Kasumi-1 (cell line): ENCODE data around the gene HACD4.

Source experiments
- DNase-seq, 2 experiments: peaks; one replicate each; lab custom pipeline; 2025; lab: John Stamatoyannopoulos, UW

The HACD4 gene

DNA sequence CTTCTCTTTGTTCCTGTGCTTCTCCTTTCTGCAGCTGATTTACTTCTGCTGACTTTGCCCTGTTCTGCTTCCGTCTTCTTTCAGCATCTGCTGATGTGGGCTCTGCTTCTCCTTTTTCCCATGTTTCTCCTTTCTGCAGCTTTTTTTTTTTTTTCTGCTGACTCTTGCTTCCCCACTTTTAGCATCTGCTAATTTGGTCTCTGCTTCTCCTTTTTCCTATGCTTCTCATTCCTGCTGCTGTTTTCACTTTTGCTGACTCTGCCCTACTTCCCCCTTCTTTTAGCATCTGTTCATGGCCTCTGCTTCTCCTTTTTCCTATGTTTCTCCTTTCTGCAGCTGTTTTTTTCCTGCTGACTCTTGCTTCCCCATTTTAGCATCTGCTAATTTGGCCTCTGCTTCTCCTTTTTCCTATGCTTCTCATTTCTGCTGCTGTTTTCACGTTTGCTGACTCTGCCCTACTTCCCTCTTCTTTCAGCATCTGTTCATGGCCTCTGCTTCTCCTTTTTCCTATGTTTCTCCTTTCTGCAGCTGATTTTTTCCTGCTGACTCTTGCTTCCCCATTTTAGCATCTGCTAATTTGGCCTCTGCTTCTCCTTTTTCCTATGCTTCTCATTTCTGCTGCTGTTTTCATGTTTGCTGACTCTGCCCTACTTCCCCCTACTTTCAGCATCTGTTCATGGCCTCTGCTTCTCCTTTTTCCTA is 58.0 kb downstream of the HACD4 start:
- peak; percentile 34 to 67 for DNase-seq

DNA sequence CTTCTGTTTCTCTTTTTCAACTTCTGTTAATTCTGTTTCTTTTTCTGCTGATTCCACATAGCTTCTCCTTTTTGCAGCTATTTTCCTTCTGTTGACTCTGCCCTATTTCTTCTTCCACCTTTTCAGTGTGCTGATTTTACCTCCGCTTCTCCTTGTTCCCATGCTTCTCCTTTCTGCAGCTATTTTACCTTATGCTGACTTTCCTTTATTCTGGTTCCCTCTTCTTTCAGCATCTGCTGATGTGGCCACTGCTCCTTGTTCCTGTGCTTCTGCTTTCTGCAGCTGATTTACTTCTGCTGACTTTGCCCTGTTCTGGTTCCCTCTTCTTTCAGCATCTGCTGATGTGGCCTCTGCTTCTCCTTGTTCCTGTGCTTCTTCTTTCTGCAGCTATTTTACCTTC is 58.8 kb downstream of the HACD4 start:
- DNase-seq = no peak

DNA sequence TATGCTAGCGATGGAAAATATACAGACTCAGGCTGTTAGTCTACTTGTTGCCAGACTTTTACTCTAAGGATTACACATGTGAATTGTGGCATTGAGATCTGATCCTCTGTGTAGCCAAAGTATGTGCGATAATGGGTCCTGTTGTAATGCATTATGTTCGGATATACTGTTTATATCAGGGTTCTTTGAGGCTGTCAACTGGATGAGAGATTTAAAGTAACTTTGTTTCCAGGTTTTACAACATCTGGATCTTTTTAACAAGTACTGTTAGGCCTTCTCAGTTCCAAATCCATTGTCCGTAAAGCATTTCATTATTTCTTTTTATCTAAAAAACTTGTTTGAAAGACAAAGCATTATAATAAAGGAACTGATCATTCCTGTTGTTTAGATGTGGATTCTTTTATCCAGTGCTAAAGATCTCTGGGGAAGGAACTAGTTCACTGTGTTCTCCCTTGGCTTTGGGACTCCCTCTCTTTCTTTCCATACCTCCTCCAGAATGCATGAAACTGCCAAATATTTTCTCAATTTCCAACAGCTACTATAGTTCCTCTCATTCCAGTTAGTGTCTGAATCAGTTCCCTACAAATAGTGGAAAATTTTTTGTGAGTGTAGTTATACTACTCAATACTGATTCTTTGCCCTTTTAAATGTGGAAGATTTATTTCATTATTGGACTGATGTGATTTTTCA is 68.8 kb downstream of the HACD4 start:
- DNase-seq = no peak

DNA sequence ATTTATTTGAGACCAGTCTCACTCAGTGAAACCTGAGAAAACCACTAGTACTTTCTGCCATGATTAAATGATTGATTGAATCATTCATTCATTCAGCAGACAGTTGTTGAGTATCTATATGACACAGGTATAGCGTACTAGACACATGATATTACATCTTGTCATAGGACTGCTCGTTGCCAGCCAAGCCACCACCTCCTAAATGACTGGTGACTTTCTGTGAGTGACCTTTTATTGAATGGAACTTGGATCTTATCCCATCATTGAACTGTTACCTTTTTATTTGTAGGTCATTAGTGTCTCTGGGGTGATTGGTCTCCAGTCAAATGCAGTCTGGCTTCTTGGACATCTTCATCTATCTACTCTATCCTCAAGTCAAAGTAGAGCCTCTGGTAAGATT is 80.7 kb downstream of the HACD4 start:
- DNase-seq = no peak
